ENCODE measurements around the gene HAPLN1.

The HAPLN1 gene

GRCh38 chr5:83715236-83716065, 5.2 kb downstream of the HAPLN1 start:
- DNase-seq: no peak

- DNase-seq: no peak
Measured at GRCh38 chr5:83714810-83715209, 5.8 kb downstream of the HAPLN1 start.

- DNase-seq: no peak
Measured at GRCh38 chr5:83711982-83712601, 8.6 kb downstream of the HAPLN1 start.

- DNase-seq: no peak
Measured at GRCh38 chr5:83709973-83710372, 10.7 kb downstream of the HAPLN1 start.

GRCh38 chr5:83708170-83708569, 12.5 kb downstream of the HAPLN1 start:
- DNase-seq: no peak

- DNase-seq: no peak
Measured at GRCh38 chr5:83703059-83703458, 17.6 kb downstream of the HAPLN1 start.

GRCh38 chr5:83701886-83702285, 18.8 kb downstream of the HAPLN1 start:
- DNase-seq: no peak

- no peak for DNase-seq
Measured at GRCh38 chr5:83689881-83690280, 30.8 kb downstream of the HAPLN1 start.

- DNase-seq: no peak
Measured at GRCh38 chr5:83688281-83688680, 32.4 kb downstream of the HAPLN1 start.

- DNase-seq: no peak
Measured at GRCh38 chr5:83687124-83687619, 33.5 kb downstream of the HAPLN1 start.

- DNase-seq: no peak
Measured at GRCh38 chr5:83686251-83686650, 34.4 kb downstream of the HAPLN1 start.

- no peak for DNase-seq
Measured at GRCh38 chr5:83683836-83684235, 36.8 kb downstream of the HAPLN1 start.

GRCh38 chr5:83672646-83673045, 48.0 kb downstream of the HAPLN1 start:
- no peak for DNase-seq

- no peak for DNase-seq
Measured at GRCh38 chr5:83672158-83672557, 48.5 kb downstream of the HAPLN1 start.

- DNase-seq: no peak
Measured at GRCh38 chr5:83665631-83666030, 55.0 kb downstream of the HAPLN1 start.

GRCh38 chr5:83662558-83662957, 58.1 kb downstream of the HAPLN1 start:
- DNase-seq: no peak

- no peak for DNase-seq
Measured at GRCh38 chr5:83657807-83658525, 62.7 kb downstream of the HAPLN1 start.

GRCh38 chr5:83654427-83654994, 66.1 kb downstream of the HAPLN1 start:
- no peak for DNase-seq

GRCh38 chr5:83653669-83654068, 67.0 kb downstream of the HAPLN1 start:
- no peak for DNase-seq

GRCh38 chr5:83645936-83646335, 74.7 kb downstream of the HAPLN1 start:
- no peak for DNase-seq

GRCh38 chr5:83644301-83644700, 76.4 kb downstream of the HAPLN1 start:
- no peak for DNase-seq

GRCh38 chr5:83641946-83642345, 78.7 kb downstream of the HAPLN1 start:
- DNase-seq: no peak

GRCh38 chr5:83639911-83640310, 80.7 kb downstream of the HAPLN1 start:
- no peak for DNase-seq

Data from activated CD4-positive, alpha-beta T cell treated with anti-CD3 and anti-CD28 coated beads, Interleukin-2, amount 50 U/mL, for 1 hour (primary cell).